Jurkat, Clone E6-1 (cell line): ENCODE results near the gene AUTS2.
A peak's percentile ranks its signal among the peaks of the same experiment; 100 is the strongest.

Experiments
- DNase-seq: peaks from one replicate; pipeline ENCODE4 v3.0.0-alpha.2; 2011; ENCODE audit warnings: low read depth, low spot score
- H3K4me3 ChIP-seq: 2 replicates; pipeline ENCODE4 v1.5.1; 2011; ENCODE audit warnings: mild to moderate bottlenecking, low read length, control low read depth, moderate library complexity

Gene AUTS2

GRCh38 chr7:69598487-69599285, 411 bp downstream of the AUTS2 start:
- H3K4me3 ChIP-seq, result peak overlapping the region; percentile 53
- DNase-seq, result no peak

GRCh38 chr7:69599286-69599954, 1.1 kb downstream of the AUTS2 start:
- H3K4me3 ChIP-seq, result peak overlapping the region; percentile 53
- DNase-seq, result no peak

- no peak for DNase-seq
- no peak overlapping the region for H3K4me3 ChIP-seq
These were observed 1.9 kb downstream of the AUTS2 start for GRCh38 chr7:69599955-69600709.

- H3K4me3 ChIP-seq, result no peak overlapping the region
- DNase-seq, result no peak
These were observed 2.6 kb downstream of the AUTS2 start for GRCh38 chr7:69600710-69601519.

GRCh38 chr7:69602522-69602921, 4.2 kb downstream of the AUTS2 start:
- no peak for DNase-seq
- no peak overlapping the region for H3K4me3 ChIP-seq

- no peak overlapping the region for H3K4me3 ChIP-seq
- DNase-seq, result no peak
These were observed 5.1 kb downstream of the AUTS2 start for GRCh38 chr7:69603351-69603750.

GRCh38 chr7:69603937-69604494, 5.7 kb downstream of the AUTS2 start:
- peak; percentile 80 for DNase-seq
- H3K4me3 ChIP-seq, result no peak overlapping the region

GRCh38 chr7:69605070-69605469, 6.8 kb downstream of the AUTS2 start:
- DNase-seq, result no peak

GRCh38 chr7:69605546-69605945, 7.3 kb downstream of the AUTS2 start:
- DNase-seq, result no peak
- no peak overlapping the region for H3K4me3 ChIP-seq

More at GRCh38 chr7:69605070-69605469, 6.8 kb downstream of the AUTS2 start:
- H3K4me3 ChIP-seq, result no peak overlapping the region

- DNase-seq, result no peak
- no peak overlapping the region for H3K4me3 ChIP-seq
These were observed 9.8 kb downstream of the AUTS2 start for GRCh38 chr7:69608049-69608448.

GRCh38 chr7:69608878-69609277, 10.6 kb downstream of the AUTS2 start:
- no peak overlapping the region for H3K4me3 ChIP-seq
- no peak for DNase-seq

- DNase-seq, result no peak
- no peak overlapping the region for H3K4me3 ChIP-seq
These were observed 11.5 kb downstream of the AUTS2 start for GRCh38 chr7:69609541-69610373.

GRCh38 chr7:69610374-69611084, 12.3 kb downstream of the AUTS2 start:
- DNase-seq, result no peak
- H3K4me3 ChIP-seq, result no peak overlapping the region

- DNase-seq, result no peak
- no peak overlapping the region for H3K4me3 ChIP-seq
These were observed 14.7 kb downstream of the AUTS2 start for GRCh38 chr7:69612981-69613380.

- H3K4me3 ChIP-seq, result no peak overlapping the region
- no peak for DNase-seq
These were observed 15.6 kb downstream of the AUTS2 start for GRCh38 chr7:69613846-69614245.

GRCh38 chr7:69615685-69616084, 17.4 kb downstream of the AUTS2 start:
- no peak for DNase-seq
- no peak overlapping the region for H3K4me3 ChIP-seq

GRCh38 chr7:69617364-69617763, 19.1 kb downstream of the AUTS2 start:
- H3K4me3 ChIP-seq, result no peak overlapping the region
- no peak for DNase-seq
